GM18505 (cell line): ENCODE data around the gene C4A.
"Not testable (repeated sequence)": the region's sequence is repeated elsewhere in the genome, so short reads cannot be mapped to it uniquely, and the experiment has no call there.

Experiments
- ATAC-seq: cut with Tn5 transposase; IDR thresholded peaks from one replicate; pipeline ENCODE4 v1.9.1; 2021; ENCODE audit not compliant: unreplicated experiment

C4A gene

GRCh38 chr6:32022100-32022499, 40.2 kb downstream of the C4A start:
- not testable (repeated sequence) for ATAC-seq

GRCh38 chr6:32028631-32029030, 46.8 kb downstream of the C4A start:
- ATAC-seq: not testable (repeated sequence)

- ATAC-seq: not testable (repeated sequence)
Observed at GRCh38 chr6:32029553-32029952, 47.7 kb downstream of the C4A start.

- not testable (repeated sequence) for ATAC-seq
Observed at GRCh38 chr6:32035283-32036013, 53.6 kb downstream of the C4A start.

GRCh38 chr6:32037136-32037535, 55.3 kb downstream of the C4A start:
- not testable (repeated sequence) for ATAC-seq

- not testable (repeated sequence) for ATAC-seq
Observed at GRCh38 chr6:32037598-32038524, 56.0 kb downstream of the C4A start, which contains the start of gene CYP21A2. CYP21A2 (plus strand) TSS chr6:32038415; CDS start chr6:32038423, 8 bp downstream.

- not testable (repeated sequence) for ATAC-seq
Observed at GRCh38 chr6:32038878-32039277, 57.0 kb downstream of the C4A start.

- ATAC-seq: not testable (repeated sequence)
Observed at GRCh38 chr6:32039321-32040274, 57.7 kb downstream of the C4A start.

GRCh38 chr6:32040299-32041049, 58.6 kb downstream of the C4A start:
- not testable (repeated sequence) for ATAC-seq

- not testable (repeated sequence) for ATAC-seq
Observed at GRCh38 chr6:32041050-32041321, 59.1 kb downstream of the C4A start.

- not testable (repeated sequence) for ATAC-seq
Observed at GRCh38 chr6:32041385-32041784, 59.5 kb downstream of the C4A start.

- ATAC-seq: not testable (repeated sequence)
Observed at GRCh38 chr6:32042276-32042675, 60.4 kb downstream of the C4A start.

- not testable (repeated sequence) for ATAC-seq
Observed at GRCh38 chr6:32043589-32044380, 61.9 kb downstream of the C4A start.

GRCh38 chr6:32044916-32045315, 63.1 kb downstream of the C4A start:
- ATAC-seq: not testable (repeated sequence)
